K562 (cell line): ENCODE measurements around the gene HSD17B8. TPM values are rescaled to one million over a fixed set of nuclear protein-coding genes. Genes with fewer than 3 reads are reported as not detected.

Experiments
- ARNT ChIP-seq, 2 experiments: fragments of 450-650 bp; IDR thresholded peaks; 2 replicates each; pipeline ENCODE4 v1.6.1; 2016; ENCODE audit warnings: mild to moderate bottlenecking in 1 of 2
- FIP1L1 ChIP-seq: fragments of 200-400 bp; formaldehyde crosslinking; IDR thresholded peaks from 2 replicates; pipeline ENCODE4 v1.6.1; 2018; ENCODE audit warnings: mild to moderate bottlenecking, low read depth, low read length; ENCODE audit not compliant: poor library complexity, severe bottlenecking
- NKRF ChIP-seq: fragments of 450-650 bp; IDR thresholded peaks from 2 replicates; pipeline ENCODE4 v1.6.1; 2016; ENCODE audit warnings: borderline replicate concordance
- NR1H2 ChIP-seq: sonication (generic); formaldehyde crosslinking; IDR thresholded peaks from 2 replicates; pipeline ENCODE4 v1.4.0; 2020; ENCODE audit warnings: mild to moderate bottlenecking, missing genetic modification reagents
- PCBP2 ChIP-seq: fragments of 200-400 bp; formaldehyde crosslinking; IDR thresholded peaks from 2 replicates; pipeline ENCODE4 v1.6.1; 2018; ENCODE audit warnings: low read length, low read depth, mild to moderate bottlenecking, moderate library complexity; ENCODE audit not compliant: poor library complexity, severe bottlenecking
- SMAD4 ChIP-seq: fragments of 250-450 bp; sonication (Bioruptor Pico); conservative IDR thresholded peaks from 2 replicates; pipeline ENCODE4 v1.8.0; 2021; ENCODE audit warnings: inconsistent platforms, mild to moderate bottlenecking, moderate library complexity
- ZMIZ1 ChIP-seq, 2 experiments: fragments of 150-350 bp in 1 of 2; IDR thresholded peaks; 2 replicates each; pipeline ENCODE4 v1.6.1; 2012 to 2016; ENCODE audit warnings: low read depth in 2 of 2, low read length in 2 of 2, mild to moderate bottlenecking in 1 of 2, moderate library complexity in 1 of 2
- polyA plus RNA-seq, 8 experiments: library from polyadenylated mRNA; depleted of rRNA in 4 of 8; stranded (reverse) in 5 of 8; unstranded in 3 of 8; fragments of >200 nt; fragmentation: Nextera tagmentation in 2 of 8; fragmentation: Illumina TruSeq in 1 of 8; extraction: Ambion mirVana in 2 of 8; extraction: Trizol in 1 of 8; gene quantifications; 2 replicates each; pipeline versions ENCODE4 v1.2.1 to v1.2.3, GENCODE V29; 2011 to 2014; ENCODE audit warnings: inconsistent platforms in 1 of 8, missing spikeins in 1 of 8
- total RNA-seq, 7 experiments: library from RNA; depleted of rRNA in 6 of 7; stranded (reverse); fragments of >200 nt in 6 of 7; fragmentation: Illumina TruSeq in 2 of 7; extraction: Trizol in 2 of 7; gene quantifications; 2 replicates each; pipeline versions ENCODE4 v1.2.1 to v1.2.3, GENCODE V29; 2011 to 2021; ENCODE audit warnings: low replicate concordance in 1 of 7
- TF ChIP-seq, protein P1 (sequence below): sonication (generic); formaldehyde crosslinking; IDR thresholded peaks from 2 replicates; pipeline ENCODE4 v1.8.1; 2023; ENCODE audit warnings: mild to moderate bottlenecking, missing genetic modification reagents
- TF ChIP-seq, protein P2 (sequence below), 2 experiments: fragments of 450-650 bp in 1 of 2; IDR thresholded peaks; 2 replicates each; pipeline ENCODE4 v1.6.1; 2011 to 2017; ENCODE audit warnings: low read depth in 2 of 2, antibody characterized with exemption in 1 of 2, borderline replicate concordance in 1 of 2, low read length in 1 of 2, mild to moderate bottlenecking in 1 of 2, mixed read lengths in 1 of 2; ENCODE audit not compliant: control insufficient read depth in 1 of 2

The HSD17B8 gene
- total and polyA plus RNA-seq, 9 of the 15 experiments (the other 6 are each of a cell fraction or from before 2014, with no cell fraction given): 3.7 to 35.2 (median 14.2) TPM

DNA sequence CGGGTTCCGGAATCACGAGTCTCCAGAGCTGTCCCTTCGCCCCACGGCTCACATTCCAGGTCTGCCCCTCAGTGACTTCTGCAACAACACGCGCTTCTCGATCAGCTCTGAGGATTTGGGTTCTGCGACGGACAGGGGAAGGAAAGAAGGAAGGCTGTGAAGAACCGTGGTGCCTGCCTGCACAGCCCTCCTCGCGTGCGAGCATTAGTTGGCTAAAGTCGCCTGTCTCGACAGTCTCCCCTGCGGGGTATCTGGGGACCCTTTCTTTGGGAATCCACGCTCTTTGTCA is 44.1 kb downstream of the HSD17B8 start (continued):
- TF ChIP-seq NKRF: peak; percentile 70; the same call in 1 of the 2 replicates
- TF ChIP-seq ARNT (IDR thresholded peaks at IDR 0.05): peak; percentile 52 to 88; a peak in 2 of 4 replicates
- 0 out of 2 replicates have a peak, but pooled peaks have one; percentile 12 for TF ChIP-seq NR1H2
- TF ChIP-seq FIP1L1: peak; percentile 9
- TF ChIP-seq, protein P1, sequence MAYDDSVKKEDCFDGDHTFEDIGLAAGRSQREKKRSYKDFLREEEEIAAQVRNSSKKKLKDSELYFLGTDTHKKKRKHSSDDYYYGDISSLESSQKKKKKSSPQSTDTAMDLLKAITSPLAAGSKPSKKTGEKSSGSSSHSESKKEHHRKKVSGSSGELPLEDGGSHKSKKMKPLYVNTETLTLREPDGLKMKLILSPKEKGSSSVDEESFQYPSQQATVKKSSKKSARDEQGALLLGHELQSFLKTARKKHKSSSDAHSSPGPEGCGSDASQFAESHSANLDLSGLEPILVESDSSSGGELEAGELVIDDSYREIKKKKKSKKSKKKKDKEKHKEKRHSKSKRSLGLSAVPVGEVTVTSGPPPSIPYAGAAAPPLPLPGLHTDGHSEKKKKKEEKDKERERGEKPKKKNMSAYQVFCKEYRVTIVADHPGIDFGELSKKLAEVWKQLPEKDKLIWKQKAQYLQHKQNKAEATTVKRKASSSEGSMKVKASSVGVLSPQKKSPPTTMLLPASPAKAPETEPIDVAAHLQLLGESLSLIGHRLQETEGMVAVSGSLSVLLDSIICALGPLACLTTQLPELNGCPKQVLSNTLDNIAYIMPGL (CRISPR knock-in tag): 0 out of 2 replicates have a peak, but pooled peaks have one; percentile 25
- TF ChIP-seq PCBP2: no peak
- 0 out of 2 replicates have a peak, but pooled peaks have one; percentile 69 for TF ChIP-seq SMAD4
- TF ChIP-seq ZMIZ1 (IDR thresholded peaks at IDR 0.05; ENCODE audit: low read depth in 2 of 2, low read length in 2 of 2): no peak
- TF ChIP-seq, protein P2, sequence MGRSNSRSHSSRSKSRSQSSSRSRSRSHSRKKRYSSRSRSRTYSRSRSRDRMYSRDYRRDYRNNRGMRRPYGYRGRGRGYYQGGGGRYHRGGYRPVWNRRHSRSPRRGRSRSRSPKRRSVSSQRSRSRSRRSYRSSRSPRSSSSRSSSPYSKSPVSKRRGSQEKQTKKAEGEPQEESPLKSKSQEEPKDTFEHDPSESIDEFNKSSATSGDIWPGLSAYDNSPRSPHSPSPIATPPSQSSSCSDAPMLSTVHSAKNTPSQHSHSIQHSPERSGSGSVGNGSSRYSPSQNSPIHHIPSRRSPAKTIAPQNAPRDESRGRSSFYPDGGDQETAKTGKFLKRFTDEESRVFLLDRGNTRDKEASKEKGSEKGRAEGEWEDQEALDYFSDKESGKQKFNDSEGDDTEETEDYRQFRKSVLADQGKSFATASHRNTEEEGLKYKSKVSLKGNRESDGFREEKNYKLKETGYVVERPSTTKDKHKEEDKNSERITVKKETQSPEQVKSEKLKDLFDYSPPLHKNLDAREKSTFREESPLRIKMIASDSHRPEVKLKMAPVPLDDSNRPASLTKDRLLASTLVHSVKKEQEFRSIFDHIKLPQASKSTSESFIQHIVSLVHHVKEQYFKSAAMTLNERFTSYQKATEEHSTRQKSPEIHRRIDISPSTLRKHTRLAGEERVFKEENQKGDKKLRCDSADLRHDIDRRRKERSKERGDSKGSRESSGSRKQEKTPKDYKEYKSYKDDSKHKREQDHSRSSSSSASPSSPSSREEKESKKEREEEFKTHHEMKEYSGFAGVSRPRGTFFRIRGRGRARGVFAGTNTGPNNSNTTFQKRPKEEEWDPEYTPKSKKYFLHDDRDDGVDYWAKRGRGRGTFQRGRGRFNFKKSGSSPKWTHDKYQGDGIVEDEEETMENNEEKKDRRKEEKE (IDR thresholded peaks at IDR 0.05; ENCODE audit: borderline replicate concordance in 1 of 2, control insufficient read depth in 1 of 2, low read depth in 2 of 2, low read length in 1 of 2): 0 out of 4 replicates have a peak, but pooled peaks of 1 of the 2 experiments have one; percentile 36
